Renal cortex interstitium (tissue), 11 donors: ENCODE measurements around the gene SLC16A3. TPM values are rescaled to one million over a fixed set of nuclear protein-coding genes. Genes with fewer than 3 reads are reported as not detected.

ENCODE experiments used
- DNase-seq, 11 donors: peaks; one replicate each; pipeline ENCODE4 v3.0.0-alpha.2; 2013; ENCODE audit warnings: low read depth in 9 of 11, low spot score in 4 of 11; ENCODE audit errors: extremely low read depth in 1 of 11
- polyA plus RNA-seq, 3 donors: library from polyadenylated mRNA; unstranded; fragments of 120-200 nt; gene quantifications; one replicate each; pipeline ENCODE4 v1.2.1, GENCODE V29; 2013; ENCODE audit not compliant: insufficient read length in 3 of 3

SLC16A3 gene
- polyA plus RNA-seq, 3 donors: 9.0 to 36.8 (median 10.5) TPM

GRCh38 chr17:82241926-82242697, 13.3 kb downstream of the SLC16A3 start:
- no peak for DNase-seq

- no peak for DNase-seq
Observed at GRCh38 chr17:82242698-82242976, 13.8 kb downstream of the SLC16A3 start.

- no peak for DNase-seq
Observed at GRCh38 chr17:82242977-82243647, 14.3 kb downstream of the SLC16A3 start.

GRCh38 chr17:82243648-82244412, 15.0 kb downstream of the SLC16A3 start:
- DNase-seq: no peak

- DNase-seq: no peak
Observed at GRCh38 chr17:82244413-82245133, 15.7 kb downstream of the SLC16A3 start.

- no peak for DNase-seq
Observed at GRCh38 chr17:82245134-82246039, 16.5 kb downstream of the SLC16A3 start.

- DNase-seq: no peak
Observed at GRCh38 chr17:82246040-82246364, 17.2 kb downstream of the SLC16A3 start.

GRCh38 chr17:82246365-82247181, 17.7 kb downstream of the SLC16A3 start:
- DNase-seq: no peak

- DNase-seq: no peak
Observed at GRCh38 chr17:82247182-82247823, 18.5 kb downstream of the SLC16A3 start.

- no peak for DNase-seq
Observed at GRCh38 chr17:82247856-82248671, 19.2 kb downstream of the SLC16A3 start.

GRCh38 chr17:82248815-82249674, 20.2 kb downstream of the SLC16A3 start:
- DNase-seq: no peak

GRCh38 chr17:82249896-82250581, 21.2 kb downstream of the SLC16A3 start:
- DNase-seq: no peak

- DNase-seq: no peak
Observed at GRCh38 chr17:82250868-82251500, 22.1 kb downstream of the SLC16A3 start.

GRCh38 chr17:82252511-82253178, 23.8 kb downstream of the SLC16A3 start:
- no peak for DNase-seq
